Activated naive CD4-positive, alpha-beta T cell treated with anti-CD3 and anti-CD28 coated beads for 36 hours (primary cell): ENCODE measurements around the gene PUM1. TPM values are rescaled to one million over a fixed set of nuclear protein-coding genes. Genes with fewer than 3 reads are reported as not detected.
"Not testable (repeated sequence)": the region's sequence is repeated elsewhere in the genome, so short reads cannot be mapped to it uniquely, and the experiment has no call there.

ENCODE experiments used
- CTCF ChIA-PET: fragments of 350-600 bp; sonication (Branson Sonifier 250); formaldehyde crosslinking; loops from one replicate; lab custom pipeline; 2021; ENCODE audit warnings: antibody characterized with exemption; lab: Charles Lee
- DNase-seq: peaks from one replicate; pipeline ENCODE4 v3.0.0-alpha.2; 2020
- H3K27ac Mint-ChIP-seq: one replicate; pipeline ENCODE4 v1.8.0; 2021; ENCODE audit warnings: mild to moderate bottlenecking, mixed read lengths
- H3K27me3 Mint-ChIP-seq: one replicate; pipeline ENCODE4 v1.8.0; 2021; ENCODE audit warnings: low read depth, mixed read lengths
- H3K36me3 Mint-ChIP-seq: one replicate; pipeline ENCODE4 v1.8.0; 2021; ENCODE audit warnings: low read depth, mixed read lengths
- H3K4me1 Mint-ChIP-seq: one replicate; pipeline ENCODE4 v1.8.0; 2021; ENCODE audit warnings: low read depth, mixed read lengths
- H3K4me3 Mint-ChIP-seq: one replicate; pipeline ENCODE4 v1.8.0; 2021; ENCODE audit warnings: mild to moderate bottlenecking, moderate library complexity, mixed read lengths
- H3K9me3 Mint-ChIP-seq: one replicate; pipeline ENCODE4 v1.8.0; 2021; ENCODE audit warnings: mixed read lengths
- intact Hi-C: fragments of 100-400 bp; cut with micrococcal nuclease; formaldehyde crosslinking; loops from one replicate; pipeline ENCODE4 v1.15.1; 2023
- total RNA-seq, 2 experiments: library from RNA; stranded (reverse); gene quantifications; one replicate each; pipeline ENCODE4 v1.2.3, GENCODE V29; 2021

PUM1 gene
- total RNA-seq, 2 experiments from 2014 or later = 84.9 to 89.7 TPM

DNA sequence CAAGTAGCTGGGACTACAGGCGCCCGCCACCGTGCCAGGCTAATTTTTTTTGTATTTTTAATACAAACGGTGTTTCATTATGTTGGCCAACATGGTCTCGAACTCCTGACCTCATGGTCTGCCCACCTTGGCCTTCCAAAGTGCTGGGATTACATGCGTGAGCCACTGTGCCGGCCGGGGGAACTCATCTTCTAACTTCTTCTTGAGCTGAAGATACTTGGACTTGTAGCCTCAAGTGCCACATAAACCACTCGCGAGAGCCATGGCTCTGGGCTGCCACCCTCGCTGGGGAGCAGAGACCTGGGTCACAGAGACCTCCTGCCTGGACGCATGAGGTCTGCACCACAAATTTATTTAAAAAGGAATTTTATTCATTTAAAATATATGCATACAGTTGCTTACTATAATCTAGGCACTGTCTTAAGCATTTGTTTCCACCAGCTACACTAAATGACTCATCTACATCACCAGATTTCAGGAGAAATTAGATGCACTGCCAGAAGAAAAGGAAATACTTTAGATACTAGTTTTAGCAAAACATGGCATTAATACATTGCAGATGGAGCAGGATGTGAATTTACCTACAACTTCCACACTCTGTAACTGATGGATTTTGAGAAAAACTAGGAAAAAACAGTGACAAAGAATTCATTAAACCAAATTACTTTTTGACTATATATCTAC, 29.9 kb upstream of the PUM1 start:
- H3K4me3 Mint-ChIP-seq = no peak overlapping the region
- no peaks in the 10 kb centered on the region for H3K36me3 Mint-ChIP-seq
- intact Hi-C loops = no loop called here
- H3K9me3 Mint-ChIP-seq = no peaks in the 10 kb centered on the region
- no peak overlapping the region for H3K27ac Mint-ChIP-seq
- DNase-seq = no peak
- H3K4me1 Mint-ChIP-seq = no peaks in the 10 kb centered on the region
- H3K27me3 Mint-ChIP-seq = no peaks in the 10 kb centered on the region
- CTCF ChIA-PET = interaction anchor here (0.7 kb wide), 1 partner anchor 376 kb away, joined by 3 read pairs; no protein-coding TSS in a partner anchor

DNA sequence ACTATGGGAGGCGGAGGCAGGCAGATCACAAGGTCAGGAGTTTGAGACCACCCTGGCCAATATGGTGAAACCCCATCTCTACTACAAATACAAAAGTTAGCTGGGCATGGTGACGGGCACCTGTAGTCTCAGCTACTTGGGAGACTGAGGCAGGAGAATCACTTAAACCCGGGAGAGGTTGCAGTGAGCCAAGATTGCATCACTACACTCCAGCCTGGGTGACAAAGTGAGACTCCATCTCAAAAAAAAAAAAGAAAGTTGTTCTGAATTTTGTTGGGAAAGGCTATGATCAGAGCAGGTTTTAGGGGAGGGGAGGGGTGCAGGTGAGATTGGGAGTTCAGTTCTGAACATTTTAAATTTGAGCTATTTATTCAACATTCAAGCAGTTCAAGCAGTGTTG, 22.6 kb upstream of the PUM1 start:
- intact Hi-C loops, DNase-seq, H3K4me1 Mint-ChIP-seq, H3K27ac Mint-ChIP-seq, H3K4me3 Mint-ChIP-seq, H3K27me3 Mint-ChIP-seq, H3K36me3 Mint-ChIP-seq, H3K9me3 Mint-ChIP-seq: not testable (repeated sequence)
- CTCF ChIA-PET = interaction anchor here (0.7 kb wide), 1 partner anchor 31 kb away, joined by 3 read pairs; no protein-coding TSS in a partner anchor

- no peak overlapping the region for H3K27ac Mint-ChIP-seq
- intact Hi-C loops = no loop called here
- CTCF ChIA-PET = interaction anchor here (0.7 kb wide), 2 partner anchors 284 to 309 kb away, joined by 5 read pairs; no protein-coding TSS in a partner anchor
Observed at GRCh38 chr1:31084782-31085569, 19.5 kb upstream of the PUM1 start.

DNA sequence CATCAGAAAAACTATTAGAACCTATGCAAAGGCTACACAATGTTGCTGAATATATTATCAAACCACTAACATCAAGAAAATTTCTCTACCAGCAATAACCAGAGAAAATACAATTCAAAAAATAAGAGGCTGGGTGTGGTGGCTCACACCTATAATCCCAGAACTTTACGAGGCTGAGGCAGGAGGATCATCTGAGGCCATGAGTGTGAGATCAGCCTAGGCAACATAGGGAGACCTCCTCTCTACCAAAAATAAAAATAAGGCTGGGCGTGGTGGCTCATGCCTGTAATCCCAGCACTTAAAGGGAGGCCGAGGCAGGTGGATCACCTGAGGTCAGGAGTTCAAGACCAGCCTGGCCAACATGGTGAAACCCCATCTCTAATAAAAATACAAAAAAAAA, 16.9 kb upstream of the PUM1 start:
- H3K9me3 Mint-ChIP-seq = no peaks in the 10 kb centered on the region
- CTCF ChIA-PET = no interaction called here
- no peaks in the 10 kb centered on the region for H3K36me3 Mint-ChIP-seq
- intact Hi-C loops = no loop called here
- H3K4me1 Mint-ChIP-seq = no peaks in the 10 kb centered on the region
- DNase-seq = no peak
- no peak overlapping the region for H3K27ac Mint-ChIP-seq
- H3K4me3 Mint-ChIP-seq = no peak overlapping the region
- H3K27me3 Mint-ChIP-seq = no peaks in the 10 kb centered on the region

More at GRCh38 chr1:31084782-31085569, 19.5 kb upstream of the PUM1 start:
- H3K9me3 Mint-ChIP-seq = no peaks in the 10 kb centered on the region
- no peaks in the 10 kb centered on the region for H3K36me3 Mint-ChIP-seq
- H3K4me3 Mint-ChIP-seq = no peak overlapping the region
- DNase-seq = no peak
- no peaks in the 10 kb centered on the region for H3K4me1 Mint-ChIP-seq
- no peaks in the 10 kb centered on the region for H3K27me3 Mint-ChIP-seq

- Mint-ChIP-seq H3K27me3 (no peaks in the 10 kb centered on the region), H3K27ac (no peak overlapping the region), H3K4me1 (peaks cover 2% of the 10 kb centered on the region), H3K9me3 (no peaks in the 10 kb centered on the region), H3K4me3 (no peak overlapping the region), H3K36me3 (no peaks in the 10 kb centered on the region)
- no peak for DNase-seq
- intact Hi-C loops = no loop called here
- CTCF ChIA-PET = no interaction called here
Observed at GRCh38 chr1:31073044-31073443, 7.5 kb upstream of the PUM1 start.

GRCh38 chr1:31072304-31072746, 6.8 kb upstream of the PUM1 start:
- CTCF ChIA-PET = no interaction called here
- H3K36me3 Mint-ChIP-seq = no peaks in the 10 kb centered on the region
- no peak overlapping the region for H3K27ac Mint-ChIP-seq
- intact Hi-C loops = no loop called here
- peaks cover 2% of the 10 kb centered on the region for H3K4me1 Mint-ChIP-seq
- no peak overlapping the region for H3K4me3 Mint-ChIP-seq
- no peaks in the 10 kb centered on the region for H3K9me3 Mint-ChIP-seq
- no peak for DNase-seq
- no peaks in the 10 kb centered on the region for H3K27me3 Mint-ChIP-seq

- H3K27me3 Mint-ChIP-seq = no peaks in the 10 kb centered on the region
- H3K4me3 Mint-ChIP-seq = no peak overlapping the region
- no peak overlapping the region for H3K27ac Mint-ChIP-seq
- DNase-seq = no peak
- H3K36me3 Mint-ChIP-seq = peaks cover 5% of the 10 kb centered on the region
- CTCF ChIA-PET = no interaction called here
- H3K9me3 Mint-ChIP-seq = no peaks in the 10 kb centered on the region
- intact Hi-C loops = loop anchor here (5.0 to 10.0 kb wide), 2 partner anchors 312 to 865 kb away; partner anchors contain the start of genes LAPTM5 and PTP4A2
- H3K4me1 Mint-ChIP-seq = peaks cover 5% of the 10 kb centered on the region
Observed at GRCh38 chr1:31069392-31069791, 3.9 kb upstream of the PUM1 start.

DNA sequence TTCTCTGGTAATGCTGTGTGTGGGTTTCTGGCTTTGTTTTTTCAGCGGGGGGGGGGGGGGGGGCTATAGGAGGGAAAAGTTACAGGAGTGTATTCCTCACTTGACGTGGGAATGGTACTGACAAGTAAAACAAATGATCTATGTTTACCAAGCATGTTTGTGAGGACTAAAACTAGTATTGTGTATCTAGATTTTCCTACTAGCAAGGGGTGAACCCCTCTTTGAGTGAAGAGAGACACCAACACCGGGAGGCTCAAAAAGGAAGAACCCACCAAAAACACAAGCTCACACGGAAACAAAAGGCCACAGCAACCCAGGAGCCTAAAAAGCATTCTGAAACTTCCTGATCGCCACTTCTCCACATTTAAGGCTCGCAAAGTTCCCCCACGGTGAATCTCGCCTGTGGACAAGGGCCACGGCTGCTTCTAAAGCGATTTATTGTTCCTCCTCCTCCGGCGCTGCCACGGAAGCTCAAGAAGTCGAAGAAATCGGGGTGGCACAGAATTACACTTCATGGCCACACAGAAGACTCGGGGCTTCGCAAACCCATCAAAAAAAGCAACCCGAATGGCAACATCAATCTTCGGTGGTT, 703 bp downstream of the PUM1 start:
- CTCF ChIA-PET = no interaction called here
- Mint-ChIP-seq H3K36me3 (peaks cover 17% of the 10 kb centered on the region), H3K9me3 (no peaks in the 10 kb centered on the region), H3K4me3 (peak overlapping the region; percentile 99), H3K4me1 (peaks cover 32% of the 10 kb centered on the region), H3K27me3 (no peaks in the 10 kb centered on the region), H3K27ac (peak overlapping the region; percentile 96)
- DNase-seq = peak; percentile 32
- intact Hi-C loops = loop anchor here (1.0 to 10.0 kb wide), 6 partner anchors 11 to 870 kb away; partner anchors contain the start of genes LAPTM5, PTP4A2 and SNRNP40

GRCh38 chr1:31064111-31064717, 1.3 kb downstream of the PUM1 start:
- Mint-ChIP-seq H3K9me3 (no peaks in the 10 kb centered on the region), H3K36me3 (peaks cover 20% of the 10 kb centered on the region), H3K27ac (peak overlapping the region; percentile 96), H3K27me3 (no peaks in the 10 kb centered on the region), H3K4me3 (peak overlapping the region; percentile 99), H3K4me1 (peaks cover 36% of the 10 kb centered on the region)
- intact Hi-C loops = loop anchor here (1.0 to 10.0 kb wide), 2 partner anchors 36 to 871 kb away; partner anchors contain the start of gene PTP4A2
- no peak for DNase-seq
- CTCF ChIA-PET = no interaction called here

DNA sequence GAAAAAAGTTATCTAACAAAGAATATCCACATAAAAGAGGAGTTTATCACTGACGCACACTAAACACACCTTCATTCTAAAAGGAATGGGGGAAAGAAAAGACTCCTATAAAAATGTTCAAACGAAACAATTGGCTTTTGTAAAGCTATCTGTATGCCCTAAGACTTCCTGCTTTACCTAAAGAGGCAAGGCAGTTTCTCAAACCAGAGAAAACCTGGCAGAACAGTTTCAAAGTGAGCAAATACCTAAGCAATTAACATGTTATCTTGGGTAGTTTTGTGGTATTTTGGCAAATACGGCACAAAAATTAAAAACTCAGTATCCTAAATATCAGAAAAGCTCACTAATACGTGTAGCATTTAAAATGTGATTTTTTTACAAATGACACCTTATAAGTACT, 1.9 kb downstream of the PUM1 start:
- intact Hi-C loops = loop anchor here (1.0 to 10.0 kb wide), 2 partner anchors 35 to 871 kb away; partner anchors contain the start of gene PTP4A2
- Mint-ChIP-seq H3K36me3 (peaks cover 26% of the 10 kb centered on the region), H3K4me1 (peaks cover 42% of the 10 kb centered on the region), H3K9me3 (no peaks in the 10 kb centered on the region), H3K27me3 (no peaks in the 10 kb centered on the region), H3K4me3 (peak overlapping the region; percentile 99), H3K27ac (peak overlapping the region; percentile 96)
- CTCF ChIA-PET = no interaction called here
- no peak for DNase-seq

DNA sequence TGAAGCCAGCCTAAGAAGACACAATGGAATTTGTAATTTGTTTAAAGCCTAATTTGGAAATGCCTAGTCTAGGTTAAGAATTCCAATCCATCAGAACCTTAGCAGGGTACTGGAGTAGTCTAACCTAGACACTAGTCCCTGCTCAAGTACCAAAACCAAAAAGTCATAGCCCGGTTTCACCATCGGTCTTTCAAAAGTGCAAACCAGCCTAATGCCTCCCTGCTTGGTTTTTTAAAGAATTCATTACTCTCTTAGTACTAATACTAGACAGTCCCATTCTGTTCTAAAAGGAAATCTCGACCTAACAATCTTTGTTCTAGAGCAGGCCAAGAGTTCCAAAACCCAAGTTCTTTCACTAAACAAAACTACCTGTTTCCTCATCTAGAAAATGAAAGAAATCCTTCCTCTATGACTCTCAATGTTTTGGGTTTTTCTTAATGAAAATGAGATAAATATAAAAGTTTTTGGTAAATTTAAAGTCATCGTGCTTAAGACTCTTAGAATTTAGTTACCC, 2.6 kb downstream of the PUM1 start:
- Mint-ChIP-seq H3K9me3 (no peaks in the 10 kb centered on the region), H3K27ac (peak overlapping the region; percentile 77), H3K4me1 (peaks cover 49% of the 10 kb centered on the region), H3K36me3 (peaks cover 33% of the 10 kb centered on the region), H3K27me3 (no peaks in the 10 kb centered on the region), H3K4me3 (peak overlapping the region; percentile 99)
- intact Hi-C loops = loop anchor here (10.0 kb wide), 1 partner anchor 872 kb away; the partner anchor contains the start of gene PTP4A2
- DNase-seq = peak; percentile 14
- CTCF ChIA-PET = no interaction called here
